DLD1 (cell line): ENCODE measurements around the gene S100A13.

Source experiments
- in situ Hi-C: cut with HindIII; loops from 2 replicates; pipeline ENCODE4 v1.10.0; 2017; ENCODE audit warnings: low sequenced_read_pairs

Gene S100A13

GRCh38 chr1:153575497-153575896 is 51.8 kb downstream of the S100A13 start:
- in situ Hi-C loops, result loop anchor here (10.0 kb wide), 1 partner anchor 221 kb away; the partner anchor contains the start of gene S100A9

- in situ Hi-C loops, result loop anchor here (10.0 kb wide), 1 partner anchor 220 kb away; the partner anchor contains the start of gene S100A9
These were observed 52.2 kb downstream of the S100A13 start for GRCh38 chr1:153575081-153575491.

GRCh38 chr1:153573351-153573750 is 54.0 kb downstream of the S100A13 start:
- in situ Hi-C loops, result loop anchor here (10.0 kb wide), 1 partner anchor 219 kb away; the partner anchor contains the start of gene S100A9

GRCh38 chr1:153572569-153573015 is 54.7 kb downstream of the S100A13 start:
- in situ Hi-C loops, result loop anchor here (10.0 kb wide), 1 partner anchor 218 kb away; the partner anchor contains the start of gene S100A9

- in situ Hi-C loops, result loop anchor here (10.0 kb wide), 1 partner anchor 217 kb away; the partner anchor contains the start of gene S100A9
These were observed 55.6 kb downstream of the S100A13 start for GRCh38 chr1:153571706-153572105.

- in situ Hi-C loops, result loop anchor here (10.0 kb wide), 1 partner anchor 216 kb away; the partner anchor contains the start of gene S100A9
These were observed 56.4 kb downstream of the S100A13 start for GRCh38 chr1:153570874-153571273.

GRCh38 chr1:153569465-153569864 is 57.8 kb downstream of the S100A13 start:
- in situ Hi-C loops, result no loop called here
